ENCODE results near the gene NPFF. TPM values are rescaled to one million over a fixed set of nuclear protein-coding genes. Genes with fewer than 3 reads are reported as not detected.
"Not testable (repeated sequence)": the region's sequence is repeated elsewhere in the genome, so short reads cannot be mapped to it uniquely, and the experiment has no call there.

Gene NPFF
- polyA plus RNA-seq (ENCODE audit: insufficient read length): 2.1 TPM
- long read RNA-seq, donor 1: 0 reads
- long read RNA-seq, donor 2: 0 reads
- long read RNA-seq, donor 3: 0 reads
- long read RNA-seq, donor 4: 0 reads
- long read RNA-seq, donor 5: 0 reads
- long read RNA-seq, donor 6: 0 reads
- long read RNA-seq, donor 7: 0 reads
- long read RNA-seq, donor 8: 0 reads

- DNase-seq: no peak
These were observed at the start of gene NPFF for GRCh38 chr12:53506881-53507602. Gene NPFF (minus strand): TSS chr12:53507484. CDS start chr12:53507474, 10 bp downstream.

GRCh38 chr12:53552361-53553327, 45.4 kb upstream of the NPFF start:
- DNase-seq: no peak

GRCh38 chr12:53551889-53552291, 44.6 kb upstream of the NPFF start:
- DNase-seq: no peak

- no peak for DNase-seq
These were observed 43.3 kb upstream of the NPFF start for GRCh38 chr12:53550595-53550994.

GRCh38 chr12:53550131-53550530, 42.8 kb upstream of the NPFF start:
- DNase-seq: not testable (repeated sequence)

GRCh38 chr12:53548354-53548753, 41.1 kb upstream of the NPFF start:
- not testable (repeated sequence) for DNase-seq

- DNase-seq: peak; percentile 55
These were observed 36.3 kb upstream of the NPFF start for GRCh38 chr12:53543539-53543938.

- DNase-seq: no peak
These were observed 32.2 kb upstream of the NPFF start for GRCh38 chr12:53539526-53539925.

- no peak for DNase-seq
These were observed 31.0 kb upstream of the NPFF start for GRCh38 chr12:53538209-53538689.

- no peak for DNase-seq
These were observed 29.7 kb upstream of the NPFF start for GRCh38 chr12:53536962-53537361.

GRCh38 chr12:53533471-53533870, 26.2 kb upstream of the NPFF start:
- DNase-seq: no peak

GRCh38 chr12:53532524-53533445, 25.5 kb upstream of the NPFF start:
- no peak for DNase-seq

GRCh38 chr12:53532021-53532420, 24.7 kb upstream of the NPFF start:
- no peak for DNase-seq

- no peak for DNase-seq
These were observed 23.6 kb upstream of the NPFF start for GRCh38 chr12:53530920-53531319.

- no peak for DNase-seq
These were observed 22.8 kb upstream of the NPFF start for GRCh38 chr12:53530061-53530460.

GRCh38 chr12:53524476-53524875, 17.2 kb upstream of the NPFF start:
- DNase-seq: no peak

- DNase-seq: no peak
These were observed 15.8 kb upstream of the NPFF start for GRCh38 chr12:53523131-53523530.

GRCh38 chr12:53518381-53518780, 11.1 kb upstream of the NPFF start:
- no peak for DNase-seq

- DNase-seq: no peak
These were observed 9.6 kb upstream of the NPFF start for GRCh38 chr12:53516758-53517455.

GRCh38 chr12:53515291-53515680, 8.0 kb upstream of the NPFF start:
- no peak for DNase-seq
